A549 (cell line): Measurements from ENCODE around the gene CFAP44. TPM values are rescaled to one million over a fixed set of nuclear protein-coding genes. Genes with fewer than 3 reads are reported as not detected.

Experiments used
- ATAC-seq, 2 experiments: fragments of 200-7000 bp in 1 of 2; fragments of >200 bp in 1 of 2; cut with Nextera tagmentation in 1 of 2; cut with Tn5 transposase in 1 of 2; 3 replicates each; pipeline versions ENCODE4 v1.8.0 to v1.9.1; 2018 to 2020; ENCODE audit warnings: mild to moderate bottlenecking in 1 of 2, moderate library complexity in 1 of 2
- CTCF ChIA-PET: fragments of 300-600 bp; sonication (Branson Sonifier 250); formaldehyde crosslinking; extraction: SDS; loops from one replicate; lab custom pipeline; 2021; ENCODE audit warnings: antibody characterized with exemption, inconsistent platforms; lab: Yijun Ruan, JAX
- POLR2A ChIA-PET: fragments of 350-600 bp; formaldehyde crosslinking; extraction: SDS; loops from one replicate; lab custom pipeline; 2021; ENCODE audit warnings: antibody characterized with exemption, inconsistent platforms; lab: Yijun Ruan, JAX
- DNase-seq, 2 experiments: peaks; one replicate each; pipeline versions ENCODE4 v3.0.0 to v3.0.0-alpha.2; 2011 to 2016; ENCODE audit warnings: low read depth in 1 of 2, low spot score in 1 of 2
- FAIRE-seq: peaks from 2 replicates; lab custom pipeline; 2011; peaks lifted over from hg19 to GRCh38; lab: Jason Lieb, UNC
- H3K27ac ChIP-seq, 2 experiments: fragments of >200 bp; sonication (Bioruptor Twin); formaldehyde crosslinking; 3 replicates each; pipeline ENCODE4 v1.5.1; 2016 to 2017
- H3K4me1 ChIP-seq: fragments of >200 bp; sonication (Bioruptor Twin); formaldehyde crosslinking; 3 replicates; pipeline ENCODE4 v1.6.1; 2016
- H3K4me2 ChIP-seq: fragments of >200 bp; sonication (Bioruptor Twin); formaldehyde crosslinking; 3 replicates; pipeline ENCODE4 v1.6.1; 2016
- H3K4me3 ChIP-seq: fragments of >200 bp; sonication (Bioruptor Twin); formaldehyde crosslinking; 3 replicates; pipeline ENCODE4 v1.5.1; 2016
- H3K9me3 ChIP-seq: fragments of >200 bp; sonication (Bioruptor Twin); formaldehyde crosslinking; 3 replicates; pipeline ENCODE4 v1.6.1; 2016
- CBX8 ChIP-seq: fragments of 200-600 bp; sonication (generic); IDR thresholded peaks from 2 replicates; pipeline ENCODE4 v1.6.1; 2016
- CEBPB ChIP-seq, 2 experiments: fragments of >200 bp in 1 of 2; sonication (Bioruptor Twin) in 1 of 2; formaldehyde crosslinking in 1 of 2; IDR thresholded peaks; 2 replicates each; pipeline ENCODE4 v1.6.1; 2012 to 2016
- CHD4 ChIP-seq: fragments of 200-600 bp; sonication (generic); IDR thresholded peaks from 2 replicates; pipeline ENCODE4 v1.6.1; 2016; ENCODE audit warnings: antibody characterized with exemption, mild to moderate bottlenecking, borderline replicate concordance
- E2F6 ChIP-seq: IDR thresholded peaks from 2 replicates; pipeline ENCODE4 v1.6.1; 2012; ENCODE audit warnings: low read depth, borderline replicate concordance
- EHF ChIP-seq: fragments of 250-450 bp; sonication (Bioruptor Pico); IDR thresholded peaks from 2 replicates; pipeline ENCODE4 v1.5.0; 2020; ENCODE audit warnings: mild to moderate bottlenecking
- ELK1 ChIP-seq: fragments of 150-350 bp; IDR thresholded peaks from 2 replicates; pipeline ENCODE4 v1.6.1; 2014; ENCODE audit warnings: low read depth, mild to moderate bottlenecking, low read length
- ESRRA ChIP-seq: fragments of 150-350 bp; IDR thresholded peaks from 2 replicates; pipeline ENCODE4 v1.6.1; 2014; ENCODE audit warnings: mild to moderate bottlenecking, low read length, borderline replicate concordance
- FOSB ChIP-seq: fragments of 250-450 bp; sonication (Bioruptor Pico); IDR thresholded peaks from 2 replicates; pipeline ENCODE4 v1.5.0; 2020; ENCODE audit warnings: mild to moderate bottlenecking, moderate library complexity
- FOSL2 ChIP-seq, 2 experiments: fragments of 450-650 bp in 1 of 2; fragments of >200 bp in 1 of 2; sonication (Bioruptor Twin) in 1 of 2; formaldehyde crosslinking; IDR thresholded peaks; 2 replicates each; pipeline versions ENCODE4 v1.5.0 to v1.6.1; 2016 to 2020; ENCODE audit warnings: mild to moderate bottlenecking in 1 of 2, moderate library complexity in 1 of 2
- HDAC2 ChIP-seq: fragments of 200-600 bp; sonication (generic); IDR thresholded peaks from 2 replicates; pipeline ENCODE4 v1.6.1; 2016
- HMGXB4 ChIP-seq: fragments of 250-450 bp; sonication (Bioruptor Pico); IDR thresholded peaks from 2 replicates; pipeline ENCODE4 v1.5.0; 2021; ENCODE audit warnings: mild to moderate bottlenecking, moderate library complexity, borderline replicate concordance
- HOXB13 ChIP-seq: fragments of 250-450 bp; sonication (Bioruptor Pico); IDR thresholded peaks from 2 replicates; pipeline ENCODE4 v1.5.0; 2020; ENCODE audit warnings: low read depth, mild to moderate bottlenecking, moderate library complexity
- JUN ChIP-seq, 2 experiments: fragments of >200 bp; sonication (Bioruptor Twin); formaldehyde crosslinking; IDR thresholded peaks; 2 replicates in 1 of 2; 3 replicates in 1 of 2; pipeline ENCODE4 v1.6.1; 2016 to 2017
- KDM5A ChIP-seq: fragments of 200-600 bp; sonication (generic); IDR thresholded peaks from 2 replicates; pipeline ENCODE4 v1.6.1; 2016; ENCODE audit warnings: antibody characterized with exemption, mild to moderate bottlenecking
- MAX ChIP-seq: IDR thresholded peaks from 2 replicates; pipeline ENCODE4 v1.6.1; 2012
- MAZ ChIP-seq: fragments of 150-350 bp; IDR thresholded peaks from 2 replicates; pipeline ENCODE4 v1.6.1; 2014; ENCODE audit warnings: antibody characterized with exemption, low read depth, low read length, borderline replicate concordance
- MYC ChIP-seq: IDR thresholded peaks from 2 replicates; pipeline ENCODE4 v1.6.1; 2012; ENCODE audit warnings: mild to moderate bottlenecking, inconsistent platforms, low read length, improper control_type of control experiment, borderline replicate concordance
- PBX3 ChIP-seq: IDR thresholded peaks from 2 replicates; pipeline ENCODE4 v1.6.1; 2012
- PHF8 ChIP-seq: fragments of 200-600 bp; sonication (generic); IDR thresholded peaks from 2 replicates; pipeline ENCODE4 v1.6.1; 2016; ENCODE audit warnings: low read depth, mild to moderate bottlenecking, antibody characterized with exemption, moderate library complexity, borderline replicate concordance
- RAD21 ChIP-seq, 2 experiments: fragments of >200 bp in 1 of 2; sonication (Bioruptor Twin) in 1 of 2; formaldehyde crosslinking in 1 of 2; IDR thresholded peaks in 1 of 2; conservative IDR thresholded peaks in 1 of 2; 2 replicates in 1 of 2; 3 replicates in 1 of 2; pipeline ENCODE4 v1.6.1; 2012 to 2018; ENCODE audit warnings: inconsistent platforms in 1 of 2
- RNF2 ChIP-seq: fragments of 200-600 bp; sonication (generic); IDR thresholded peaks from 2 replicates; pipeline ENCODE4 v1.6.1; 2016; ENCODE audit warnings: low read depth, mild to moderate bottlenecking, antibody characterized with exemption, moderate library complexity, borderline replicate concordance
- SREBF2 ChIP-seq: fragments of 450-650 bp; IDR thresholded peaks from 2 replicates; pipeline ENCODE4 v1.6.1; 2014; ENCODE audit warnings: mild to moderate bottlenecking, moderate library complexity
- TP53 ChIP-seq: fragments of 250-450 bp; sonication (Bioruptor Pico); IDR thresholded peaks from 2 replicates; pipeline ENCODE4 v1.5.0; 2021; ENCODE audit warnings: mild to moderate bottlenecking, moderate library complexity
- ZSCAN20 ChIP-seq: fragments of 250-450 bp; sonication (Bioruptor Pico); IDR thresholded peaks from 2 replicates; pipeline ENCODE4 v1.8.0; 2022; ENCODE audit warnings: mild to moderate bottlenecking, moderate library complexity
- WGBS: methylation state at CpG from one replicate; pipeline ENCODE4 v1.1.6; 2017; ENCODE audit errors: missing lambda C conversion rate; 5-methylcytosine and 5-hydroxymethylcytosine counted together
- polyA plus RNA-seq, 4 experiments: library from polyadenylated mRNA; depleted of rRNA in 3 of 4; stranded (reverse); fragments of >200 nt; fragmentation: RNase III in 1 of 4; extraction: RNeasy Plus Mini Kit Qiagen cat#74134 plus additional on column Dnase treatment in 1 of 4; gene quantifications; 2 replicates in 3 of 4; 3 replicates in 1 of 4; pipeline ENCODE4 v1.2.3, GENCODE V29; 2011 to 2017

The CFAP44 gene
- polyA plus RNA-seq, 2 of the 4 experiments (the other 2 are of a cell fraction): 4.5 to 9.4 TPM

GRCh38 chr3:113421082-113421481, 20.2 kb downstream of the CFAP44 start:
- ChIA-PET POLR2A (no interaction called here), CTCF (no interaction called here)
- H3K4me2 ChIP-seq: no peak overlapping the region
- peaks cover 4% of the 10 kb centered on the region; the same call in 1 of the 3 replicates for H3K9me3 ChIP-seq
- H3K4me3 ChIP-seq: no peak overlapping the region
- 83% methylated on average over 3 of the region's 3 CpGs for WGBS
- ATAC-seq (no peak), DNase-seq (no peak), FAIRE-seq (no peak)
- H3K27ac ChIP-seq: no peak overlapping the region
- no peaks in the 10 kb centered on the region for H3K4me1 ChIP-seq
- no peak for TF ChIP-seq MAX
- TF ChIP-seq TP53 (CRISPR knock-in tag): no peak
- TF ChIP-seq FOSB (CRISPR knock-in tag): no peak
- no peak for TF ChIP-seq ESRRA
- TF ChIP-seq CBX8: no peak
- TF ChIP-seq HOXB13 (CRISPR knock-in tag): no peak
- no peak for TF ChIP-seq JUN (IDR thresholded peaks at IDR 0.05)
- no peak for TF ChIP-seq CHD4

- no peak for TF ChIP-seq HDAC2
- no peak for TF ChIP-seq PHF8
- TF ChIP-seq RNF2: no peak
- no peak for TF ChIP-seq ELK1
- TF ChIP-seq MYC: no peak
- no peak for TF ChIP-seq RAD21 (conservative IDR thresholded peaks at IDR 0.05 in 1 of 2, IDR thresholded peaks at IDR 0.05 in 1 of 2)
- no peak for TF ChIP-seq E2F6
- TF ChIP-seq SREBF2: no peak
- no peak for TF ChIP-seq FOSL2 (IDR thresholded peaks at IDR 0.05)
- no peak for TF ChIP-seq FOSL2 (CRISPR knock-in tag; IDR thresholded peaks at IDR 0.05)
- no peak for TF ChIP-seq CEBPB (IDR thresholded peaks at IDR 0.05)
- no peak for TF ChIP-seq HMGXB4 (CRISPR knock-in tag)
- TF ChIP-seq KDM5A: no peak
- no peak for TF ChIP-seq ZSCAN20 (CRISPR knock-in tag)
- TF ChIP-seq MAZ: no peak
- no peak for TF ChIP-seq EHF (CRISPR knock-in tag)
- TF ChIP-seq PBX3: no peak
- H3K27ac ChIP-seq: no peak overlapping the region
- 90% methylated on average over 5 of the region's 5 CpGs for WGBS
- ChIA-PET CTCF (no interaction called here), POLR2A (no interaction called here)
- FAIRE-seq: no peak
- no peak overlapping the region for H3K4me3 ChIP-seq
- ATAC-seq: no peak
- no peaks in the 10 kb centered on the region for H3K4me1 ChIP-seq
- peaks cover 10% of the 10 kb centered on the region; the same call in 2 of the 3 replicates for H3K9me3 ChIP-seq
- DNase-seq: no peak
- H3K4me2 ChIP-seq: no peak overlapping the region
Observed at GRCh38 chr3:113409676-113410075, 31.6 kb downstream of the CFAP44 start.
